ENCODE data around the gene ANLN. TPM values are rescaled to one million over a fixed set of nuclear protein-coding genes. Genes with fewer than 3 reads are reported as not detected.
"Not testable (repeated sequence)": the region's sequence is repeated elsewhere in the genome, so short reads cannot be mapped to it uniquely, and the experiment has no call there.

The ANLN gene
- total RNA-seq, 1 donor from 2014 or later: 18.9 TPM

- TF ChIP-seq POLR2AphosphoS5 (IDR thresholded peaks at IDR 0.05; ENCODE audit: insufficient read depth in 1 of 2, low read depth in 1 of 2) (no peak), CTCF (IDR thresholded peaks at IDR 0.05) (no peak), POLR2A (IDR thresholded peaks at IDR 0.05) (no peak)
- intact Hi-C loops (cut with DNase I): no loop called here
- DNase-seq (ENCODE audit: extremely low spot score in 2 of 2): no peak
- H3K4me1 ChIP-seq: no peaks in the 10 kb centered on the region
- no peaks in the 10 kb centered on the region for H3K27me3 ChIP-seq
- no peaks in the 10 kb centered on the region for H3K9me3 ChIP-seq
- H3K36me3 ChIP-seq: no peaks in the 10 kb centered on the region
- no peak overlapping the region for H3K27ac ChIP-seq
- no peak overlapping the region for H3K4me3 ChIP-seq
Observed at GRCh38 chr7:36372156-36372555, 17.5 kb upstream of the ANLN start.

DNA sequence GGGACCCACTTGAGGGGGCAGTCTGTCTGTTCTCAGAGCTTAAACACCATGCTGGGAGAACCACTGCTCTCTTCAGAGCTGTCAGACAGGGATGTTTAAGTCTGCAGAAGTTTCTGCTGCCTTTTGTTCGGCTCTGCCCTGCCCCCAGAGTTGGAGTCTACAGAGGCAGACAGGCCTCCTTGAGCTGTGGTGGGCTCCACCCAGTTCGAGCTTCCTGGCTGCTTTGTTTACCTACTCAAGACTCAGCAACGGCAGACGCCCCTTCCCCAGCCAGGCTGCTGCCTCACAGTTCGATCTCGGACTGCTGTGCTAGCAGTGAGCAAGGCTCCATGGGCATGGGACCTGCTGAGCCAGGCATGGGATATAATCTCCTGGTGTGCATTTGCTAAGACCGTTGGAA lies 11.1 kb upstream of the ANLN start:
- intact Hi-C loops (cut with DNase I); H3K4me1 ChIP-seq; H3K9me3 ChIP-seq; H3K36me3 ChIP-seq; H3K27ac ChIP-seq; H3K4me3 ChIP-seq; H3K27me3 ChIP-seq; DNase-seq (ENCODE audit: extremely low spot score in 2 of 2): not testable (repeated sequence)

GRCh38 chr7:36379831-36380504 lies 9.7 kb upstream of the ANLN start:
- Histone ChIP-seq H3K9me3 (no peaks in the 10 kb centered on the region), H3K4me1 (no peaks in the 10 kb centered on the region), H3K27me3 (no peaks in the 10 kb centered on the region), H3K4me3 (no peak overlapping the region), H3K27ac (no peak overlapping the region), H3K36me3 (no peaks in the 10 kb centered on the region)
- intact Hi-C loops (cut with DNase I): no loop called here
- TF ChIP-seq POLR2A (IDR thresholded peaks at IDR 0.05) (no peak), POLR2AphosphoS5 (IDR thresholded peaks at IDR 0.05; ENCODE audit: insufficient read depth in 1 of 2, low read depth in 1 of 2) (no peak), CTCF (IDR thresholded peaks at IDR 0.05) (no peak)
- DNase-seq (ENCODE audit: extremely low spot score in 2 of 2): no peak

- Histone ChIP-seq H3K36me3 (no peaks in the 10 kb centered on the region), H3K4me1 (no peaks in the 10 kb centered on the region), H3K27ac (no peak overlapping the region), H3K4me3 (no peak overlapping the region), H3K9me3 (no peaks in the 10 kb centered on the region), H3K27me3 (no peaks in the 10 kb centered on the region)
- intact Hi-C loops (cut with DNase I): no loop called here
- no peak for DNase-seq (ENCODE audit: extremely low spot score in 2 of 2)
- no peak for TF ChIP-seq POLR2AphosphoS5 (IDR thresholded peaks at IDR 0.05; ENCODE audit: insufficient read depth in 1 of 2, low read depth in 1 of 2)
- TF ChIP-seq POLR2A (IDR thresholded peaks at IDR 0.05): no peak
- TF ChIP-seq CTCF (IDR thresholded peaks at IDR 0.05): no peak
Observed at GRCh38 chr7:36381056-36381455, 8.6 kb upstream of the ANLN start.

GRCh38 chr7:36383284-36383683 lies 6.4 kb upstream of the ANLN start:
- DNase-seq (ENCODE audit: extremely low spot score in 2 of 2); H3K27ac ChIP-seq; H3K9me3 ChIP-seq; intact Hi-C loops (cut with DNase I); H3K4me1 ChIP-seq; H3K36me3 ChIP-seq; H3K4me3 ChIP-seq; H3K27me3 ChIP-seq: not testable (repeated sequence)

- intact Hi-C loops (cut with DNase I): not testable (repeated sequence)
Observed at GRCh38 chr7:36385646-36386045, 4.0 kb upstream of the ANLN start.

More at GRCh38 chr7:36385646-36386045, 4.0 kb upstream of the ANLN start:
- not testable (repeated sequence) for H3K27ac ChIP-seq; H3K4me3 ChIP-seq; DNase-seq (ENCODE audit: extremely low spot score in 2 of 2); H3K9me3 ChIP-seq; H3K36me3 ChIP-seq; H3K27me3 ChIP-seq
- H3K4me1 ChIP-seq: peaks cover 22% of the 10 kb centered on the region
